BJ (cell line): ENCODE data around the gene AASDH. TPM values are rescaled to one million over a fixed set of nuclear protein-coding genes. Genes with fewer than 3 reads are reported as not detected.

ENCODE experiments used
- CTCF ChIA-PET: fragments of 350-600 bp; formaldehyde crosslinking; extraction: SDS; loops from one replicate; lab custom pipeline; 2021; ENCODE audit warnings: antibody characterized with exemption, inconsistent platforms; lab: Yijun Ruan, JAX
- POLR2A ChIA-PET: fragments of 300-600 bp; sonication (Branson Sonifier 250); formaldehyde crosslinking; extraction: SDS; loops from one replicate; lab custom pipeline; 2021; ENCODE audit warnings: antibody characterized with exemption; lab: Charles Lee
- DNase-seq: peaks from one replicate; pipeline ENCODE4 v3.0.0-alpha.2; 2011; ENCODE audit warnings: low read depth
- H3K27me3 ChIP-seq: 2 replicates; pipeline ENCODE4 v1.6.0; 2011; ENCODE audit warnings: low read length; ENCODE audit not compliant: control insufficient read depth, insufficient read depth
- H3K36me3 ChIP-seq: 2 replicates; pipeline ENCODE4 v1.5.1; 2011; ENCODE audit warnings: low read length; ENCODE audit not compliant: control insufficient read depth, insufficient read depth
- H3K4me3 ChIP-seq: 2 replicates; pipeline ENCODE4 v1.5.1; 2011; ENCODE audit warnings: low read depth, mild to moderate bottlenecking, control low read depth, low read length
- CTCF ChIP-seq: IDR thresholded peaks from 2 replicates; pipeline ENCODE4 v1.5.1; 2011; ENCODE audit warnings: low read depth, mild to moderate bottlenecking, control low read depth, inconsistent platforms, low read length, moderate library complexity; ENCODE audit not compliant: insufficient read depth
- polyA plus RNA-seq: library from polyadenylated mRNA; depleted of rRNA; stranded (reverse); fragments of >200 nt; gene quantifications from 2 replicates; pipeline ENCODE4 v1.2.3, GENCODE V29; 2011

AASDH gene
- polyA plus RNA-seq, 1 experiment = 3.4 TPM

DNA sequence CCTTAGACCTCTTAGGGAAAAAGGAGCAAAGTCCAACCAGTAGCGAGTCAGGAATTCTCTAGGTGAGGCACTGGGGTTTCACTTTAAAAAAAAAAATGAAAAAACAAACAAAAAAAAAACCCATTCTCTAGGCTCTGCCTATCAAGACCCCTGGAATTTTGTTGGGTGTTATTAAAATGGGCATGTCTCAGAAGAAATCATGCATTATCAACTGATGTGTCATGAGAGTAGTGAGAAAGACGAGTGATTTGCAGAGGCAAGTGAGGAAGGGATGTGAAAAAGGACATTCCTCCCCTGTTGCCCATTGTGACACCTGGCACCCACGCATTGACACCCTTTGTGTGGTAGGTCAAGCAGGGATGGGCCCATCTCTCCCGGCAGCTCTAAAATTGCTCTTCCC is 78.9 kb downstream of the AASDH start:
- Histone ChIP-seq H3K36me3 (no peaks in the 10 kb centered on the region), H3K4me3 (no peak overlapping the region), H3K27me3 (no peaks in the 10 kb centered on the region; the same call in 1 of the 2 replicates)
- DNase-seq = no peak
- CTCF ChIA-PET = interaction anchor here (1.4 kb wide), 1 partner anchor 14 kb away, joined by 3 read pairs; no protein-coding TSS in a partner anchor
- POLR2A ChIA-PET = no interaction called here
- TF ChIP-seq CTCF = no peak

GRCh38 chr4:56307423-56307822 is 79.9 kb downstream of the AASDH start:
- ChIA-PET POLR2A (no interaction called here), CTCF (interaction anchor here (1.4 to 2.4 kb wide), 2 partner anchors 13 to 359 kb away, joined by 3 to 7 read pairs; partner anchors contain the start of gene CEP135)
- no peak for TF ChIP-seq CTCF
- no peak for DNase-seq
- Histone ChIP-seq H3K27me3 (no peaks in the 10 kb centered on the region; the same call in 1 of the 2 replicates), H3K4me3 (no peak overlapping the region), H3K36me3 (no peaks in the 10 kb centered on the region)

DNA sequence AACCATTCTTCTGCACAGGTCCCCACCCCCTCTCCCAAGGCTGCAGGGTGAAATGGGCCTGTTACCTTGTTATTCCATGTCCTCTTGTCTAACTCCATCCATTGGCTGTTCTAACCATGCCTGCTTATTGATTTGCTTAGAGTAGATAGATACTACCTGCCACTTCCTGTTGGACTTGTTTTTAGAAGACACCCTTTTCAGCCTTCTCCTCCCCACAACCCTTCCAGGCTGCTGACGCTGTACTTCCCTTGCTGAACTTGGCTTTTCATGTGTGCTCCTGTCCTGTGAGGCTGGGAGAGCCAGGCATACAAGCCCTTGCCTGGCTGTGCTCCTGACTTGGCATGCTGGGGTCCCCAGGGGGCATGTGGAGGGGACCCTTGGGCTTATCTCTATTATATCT is 81.9 kb downstream of the AASDH start:
- POLR2A ChIA-PET = no interaction called here
- no peaks in the 10 kb centered on the region; the same call in 1 of the 2 replicates for H3K27me3 ChIP-seq
- no peak overlapping the region for H3K4me3 ChIP-seq
- no peak for DNase-seq
- CTCF ChIA-PET = interaction anchor here (2.4 kb wide), 1 partner anchor 357 kb away, joined by 7 read pairs; the partner anchor contains the start of gene CEP135
- TF ChIP-seq CTCF = no peak
- H3K36me3 ChIP-seq = no peaks in the 10 kb centered on the region

GRCh38 chr4:56303921-56304320 is 83.4 kb downstream of the AASDH start:
- ChIA-PET POLR2A (no interaction called here), CTCF (no interaction called here)

GRCh38 chr4:56302760-56303159 is 84.5 kb downstream of the AASDH start:
- no peak for DNase-seq
- H3K27me3 ChIP-seq = no peaks in the 10 kb centered on the region
- POLR2A ChIA-PET = no interaction called here
- no peak for TF ChIP-seq CTCF
- CTCF ChIA-PET = interaction anchor here (1.3 kb wide), 2 partner anchors 354 to 1332 kb away, joined by 4 to 5 read pairs; partner anchors contain the start of gene CEP135
- H3K4me3 ChIP-seq = no peak overlapping the region
- H3K36me3 ChIP-seq = no peaks in the 10 kb centered on the region

More at GRCh38 chr4:56303921-56304320, 83.4 kb downstream of the AASDH start:
- H3K36me3 ChIP-seq = no peaks in the 10 kb centered on the region
- H3K27me3 ChIP-seq = no peaks in the 10 kb centered on the region
- TF ChIP-seq CTCF = no peak
- DNase-seq = no peak
- H3K4me3 ChIP-seq = no peak overlapping the region
